GM12872 (cell line): ENCODE data around the gene LRGUK.

Experiments
- CTCF ChIP-seq: IDR thresholded peaks from 3 replicates; pipeline ENCODE4 v1.5.1; 2011; ENCODE audit warnings: low read depth, mild to moderate bottlenecking, low read length, moderate library complexity; ENCODE audit not compliant: insufficient read depth

The LRGUK gene

GRCh38 chr7:134188311-134188710 is 61.2 kb downstream of the LRGUK start:
- TF ChIP-seq CTCF = no peak

GRCh38 chr7:134189559-134189958 is 62.4 kb downstream of the LRGUK start:
- no peak for TF ChIP-seq CTCF

- no peak for TF ChIP-seq CTCF
Observed at GRCh38 chr7:134191876-134192275, 64.7 kb downstream of the LRGUK start.

GRCh38 chr7:134193240-134193639 is 66.1 kb downstream of the LRGUK start:
- TF ChIP-seq CTCF = no peak

GRCh38 chr7:134195252-134195651 is 68.1 kb downstream of the LRGUK start:
- TF ChIP-seq CTCF = no peak

- no peak for TF ChIP-seq CTCF
Observed at GRCh38 chr7:134196439-134196838, 69.3 kb downstream of the LRGUK start.

GRCh38 chr7:134197345-134197744 is 70.2 kb downstream of the LRGUK start:
- no peak for TF ChIP-seq CTCF

- TF ChIP-seq CTCF = no peak
Observed at GRCh38 chr7:134200970-134201369, 73.8 kb downstream of the LRGUK start.
